Stimulated activated CD8-positive, alpha-beta memory T cell treated with anti-CD3 and anti-CD28 coated beads, Interleukin-4, amount 100 ng/mL, for 1 hour (primary cell): ENCODE results near the gene PCDHA13.
"Not testable (repeated sequence)": the region's sequence is repeated elsewhere in the genome, so short reads cannot be mapped to it uniquely, and the experiment has no call there.

ENCODE experiments used
- DNase-seq, 2 donors: peaks; one replicate each; pipeline ENCODE4 v3.0.0-alpha.2; 2020; ENCODE audit warnings: low read depth in 2 of 2, low spot score in 1 of 2

The PCDHA13 gene

GRCh38 chr5:140881889-140882590 is at the start of gene PCDHA13:
TSS of gene PCDHA13 (plus strand) at chr5:140882124. CDS start at chr5:140882269, 145 bp downstream.
- DNase-seq, result no peak

GRCh38 chr5:140833993-140834392 is 47.9 kb upstream of the PCDHA13 start, which contains the start of gene PCDHA7:
TSS of gene PCDHA7 (plus strand) at chr5:140834269. CDS start at chr5:140834384, 115 bp downstream.
- no peak for DNase-seq

- DNase-seq, result not testable (repeated sequence)
These were observed 47.4 kb upstream of the PCDHA13 start for GRCh38 chr5:140834439-140835008.

GRCh38 chr5:140835622-140836510 is 46.1 kb upstream of the PCDHA13 start:
- no peak for DNase-seq

- DNase-seq, result no peak
These were observed 40.7 kb upstream of the PCDHA13 start, which contains the start of gene PCDHA8 for GRCh38 chr5:140840978-140841962. TSS of gene PCDHA8 (plus strand) at chr5:140841187. CDS start at chr5:140841322, 135 bp downstream.

- no peak for DNase-seq
These were observed 38.9 kb upstream of the PCDHA13 start for GRCh38 chr5:140842798-140843733.

GRCh38 chr5:140848139-140849102 is 33.5 kb upstream of the PCDHA13 start, which contains the start of gene PCDHA9:
TSS of gene PCDHA9 (plus strand) at chr5:140848382. CDS start at chr5:140848496, 114 bp downstream.
- DNase-seq, result not testable (repeated sequence)

- DNase-seq, result not testable (repeated sequence)
These were observed 31.9 kb upstream of the PCDHA13 start for GRCh38 chr5:140849831-140850634.

- DNase-seq, result no peak
These were observed 25.9 kb upstream of the PCDHA13 start, which contains the start of gene PCDHA10 for GRCh38 chr5:140855772-140856674. TSS of gene PCDHA10 (plus strand) at chr5:140855897. CDS start at chr5:140856049, 152 bp downstream.

- DNase-seq, result no peak
These were observed 24.5 kb upstream of the PCDHA13 start for GRCh38 chr5:140857177-140857986.

GRCh38 chr5:140857987-140858240 is 24.0 kb upstream of the PCDHA13 start:
- DNase-seq, result no peak

- no peak for DNase-seq
These were observed 19.3 kb upstream of the PCDHA13 start for GRCh38 chr5:140862441-140863295.

GRCh38 chr5:140868721-140869554 is 13.0 kb upstream of the PCDHA13 start, which contains the start of gene PCDHA11:
TSS of gene PCDHA11 (plus strand) at chr5:140868957. CDS start at chr5:140869104, 147 bp downstream.
- no peak for DNase-seq

GRCh38 chr5:140869555-140869886 is 12.4 kb upstream of the PCDHA13 start:
- no peak for DNase-seq
